Activated CD4-positive, CD25-positive, alpha-beta regulatory T cell treated with anti-CD3 and anti-CD28 coated beads, Interleukin-2, amount 50 U/mL, for 16 hours (primary cell): Measurements from ENCODE around the gene ZSWIM9.
A peak's percentile ranks its signal among the peaks of the same experiment; 100 is the strongest.

Source experiments
- DNase-seq: peaks from one replicate; pipeline ENCODE4 v3.0.0-alpha.2; 2020; ENCODE audit warnings: low read depth, low spot score

The ZSWIM9 gene

DNA sequence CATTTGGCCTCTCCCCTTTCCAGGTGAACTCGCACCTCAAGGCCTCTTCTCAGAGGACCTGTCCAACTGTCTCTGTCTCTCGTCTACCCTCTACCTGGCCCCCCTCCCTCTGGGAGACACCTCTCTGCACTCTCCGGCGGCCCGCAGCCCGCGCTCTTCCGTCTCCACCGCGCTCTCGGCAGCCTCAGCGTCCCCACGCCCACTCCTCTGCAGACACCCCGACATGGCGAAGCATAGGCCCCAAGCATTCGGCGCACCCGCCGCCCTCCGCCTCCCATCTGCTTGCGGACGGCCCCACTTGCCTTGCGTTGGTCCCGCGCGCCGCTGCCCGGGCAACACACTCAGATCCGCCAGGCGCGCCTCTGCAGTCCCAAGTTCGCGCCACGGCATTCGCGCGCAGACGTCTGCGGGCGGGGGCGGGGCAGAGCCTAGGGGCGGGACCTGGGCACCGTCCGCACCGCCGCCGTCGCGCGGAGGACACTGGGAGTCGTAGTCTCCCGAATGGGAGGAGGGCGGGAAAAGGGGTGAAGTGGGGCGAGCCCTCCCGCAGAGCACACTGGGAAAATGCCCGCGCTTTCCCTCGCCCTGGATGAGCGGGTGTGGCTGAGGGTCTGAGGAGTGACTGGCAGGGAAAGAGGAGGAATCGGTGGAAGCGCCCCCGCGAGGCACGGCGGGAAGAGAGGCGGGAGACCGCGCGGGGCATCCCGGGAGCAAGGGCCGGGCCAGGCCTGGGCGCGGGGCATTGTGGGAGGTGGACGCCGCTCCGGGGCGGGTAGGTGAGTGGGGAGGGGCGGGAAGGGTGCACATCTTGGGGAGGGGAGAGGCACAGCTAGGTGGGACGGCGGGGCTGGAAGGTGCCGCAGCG is at the start of gene ZSWIM9, which contains the start of gene LIG1:
Gene ZSWIM9 (plus strand): TSS at position 742 of the 865 bp plus-strand sequence. CDS start 1,123 bp downstream, outside the sequence.
Gene LIG1 (minus strand): TSS at position 406 of the 865 bp plus-strand sequence. CDS start 4,778 bp downstream, outside the sequence.
- peak; percentile 85 for DNase-seq

GRCh38 chr19:48121066-48121465 is 49.4 kb upstream of the ZSWIM9 start:
- DNase-seq = no peak

- DNase-seq = no peak
These were observed 48.5 kb upstream of the ZSWIM9 start for GRCh38 chr19:48121909-48122371.

GRCh38 chr19:48122421-48122820 is 48.1 kb upstream of the ZSWIM9 start:
- DNase-seq = no peak

- DNase-seq = no peak
These were observed 46.4 kb upstream of the ZSWIM9 start for GRCh38 chr19:48123907-48124651.

DNA sequence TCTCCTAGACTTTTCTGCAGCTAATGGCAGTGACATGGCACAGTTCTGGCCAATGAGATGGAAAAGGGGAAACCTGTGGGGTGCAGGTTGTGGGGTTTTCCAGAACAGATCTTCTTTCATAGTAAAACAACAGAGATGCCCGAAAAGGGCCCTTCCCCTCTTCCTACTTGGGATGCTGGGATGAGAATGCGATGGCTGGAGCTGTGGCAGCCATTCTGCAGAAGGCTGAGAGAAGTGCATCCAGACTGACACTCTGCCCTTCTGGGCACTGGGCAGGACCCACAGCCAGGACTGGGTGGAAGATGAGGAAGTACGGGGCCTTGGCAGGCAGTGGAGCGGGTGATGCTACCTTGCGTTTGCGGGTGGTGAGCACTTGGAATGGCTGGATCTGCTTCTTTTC is 42.9 kb upstream of the ZSWIM9 start:
- DNase-seq = no peak

GRCh38 chr19:48133094-48133493 is 37.4 kb upstream of the ZSWIM9 start:
- DNase-seq = no peak

DNA sequence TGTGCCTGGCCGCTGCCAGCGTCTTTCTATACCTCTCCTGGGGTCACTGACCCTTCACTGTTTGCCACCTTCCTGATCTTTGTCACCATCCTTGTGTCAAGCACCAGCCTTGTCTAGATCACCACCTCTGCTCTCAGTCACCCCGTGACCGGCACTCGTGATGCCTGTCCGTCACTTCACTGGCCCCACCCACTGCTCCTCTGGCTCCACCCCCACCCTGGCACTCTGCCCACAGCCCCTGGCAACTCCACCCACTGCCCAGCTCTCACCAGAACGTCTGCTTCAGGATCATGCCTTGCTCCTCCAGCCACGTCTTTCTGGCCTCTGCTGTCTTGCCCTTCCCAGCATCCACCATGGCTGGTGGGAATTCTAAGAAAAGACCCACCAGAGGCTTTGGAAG is 35.1 kb upstream of the ZSWIM9 start:
- DNase-seq = no peak

GRCh38 chr19:48136547-48136946 is 33.9 kb upstream of the ZSWIM9 start:
- DNase-seq = no peak

DNA sequence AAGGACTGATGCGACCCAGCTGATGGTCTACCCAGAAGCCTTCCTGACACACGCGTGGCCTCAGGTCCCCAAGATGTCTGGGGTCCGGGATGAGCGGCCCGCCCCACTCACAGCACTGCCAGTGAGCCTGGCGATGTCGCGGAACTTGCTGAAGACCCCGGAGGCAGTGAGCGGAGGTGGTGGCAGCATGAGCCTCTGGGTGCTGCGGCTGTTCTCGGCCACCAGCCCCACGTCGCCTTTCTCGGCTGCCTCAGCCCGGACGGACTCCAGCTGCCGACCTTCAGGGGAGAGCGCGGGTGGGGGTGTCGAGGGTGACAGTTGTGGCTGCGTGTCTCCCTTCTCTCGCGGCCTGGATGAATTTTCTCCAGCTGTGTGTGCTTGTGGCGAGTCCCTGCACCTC is 33.1 kb upstream of the ZSWIM9 start:
- no peak for DNase-seq

GRCh38 chr19:48139053-48139452 is 31.4 kb upstream of the ZSWIM9 start:
- no peak for DNase-seq

GRCh38 chr19:48147597-48148175 is 22.8 kb upstream of the ZSWIM9 start:
- no peak for DNase-seq

DNA sequence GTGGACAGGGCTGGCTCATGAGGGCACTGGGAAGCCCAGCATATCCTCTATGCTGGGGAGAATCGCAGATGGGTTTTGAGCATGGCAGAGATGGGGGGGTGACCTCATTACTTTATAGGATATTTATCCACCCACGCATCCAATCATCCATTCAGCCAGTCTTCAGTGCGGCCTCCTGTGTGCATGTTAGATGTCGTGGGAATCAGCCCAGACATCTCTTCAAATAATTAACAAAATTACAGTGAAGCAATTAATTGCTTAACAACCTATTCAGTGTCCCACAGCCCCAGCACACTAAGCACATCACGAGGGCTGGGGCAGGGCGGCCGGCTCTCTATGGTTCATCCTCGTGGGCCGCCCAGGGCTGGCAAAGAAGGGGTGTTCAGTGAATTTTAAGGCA is 21.9 kb upstream of the ZSWIM9 start:
- DNase-seq = no peak

DNA sequence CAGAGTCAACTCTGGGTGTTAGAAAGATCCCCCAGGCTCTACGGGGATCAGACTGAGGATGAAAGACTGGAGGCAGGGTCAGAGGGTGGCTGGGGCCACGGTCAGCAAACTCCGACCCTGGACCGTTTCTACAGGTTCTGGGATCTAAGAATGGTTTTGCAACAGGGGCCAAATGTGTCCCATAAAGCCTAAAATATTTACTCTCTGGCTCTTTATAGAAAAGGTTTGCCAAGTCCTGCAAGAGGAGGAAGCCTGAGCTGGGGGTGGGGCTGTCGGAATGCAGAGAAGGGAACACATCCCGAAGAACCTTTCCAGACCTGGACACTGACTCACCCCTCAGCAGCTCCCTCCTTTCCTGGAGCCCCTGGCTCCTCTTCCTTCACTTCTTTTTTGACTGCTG is 21.1 kb upstream of the ZSWIM9 start:
- no peak for DNase-seq

- peak; percentile 49 for DNase-seq
These were observed 17.9 kb upstream of the ZSWIM9 start for GRCh38 chr19:48152551-48152950.

DNA sequence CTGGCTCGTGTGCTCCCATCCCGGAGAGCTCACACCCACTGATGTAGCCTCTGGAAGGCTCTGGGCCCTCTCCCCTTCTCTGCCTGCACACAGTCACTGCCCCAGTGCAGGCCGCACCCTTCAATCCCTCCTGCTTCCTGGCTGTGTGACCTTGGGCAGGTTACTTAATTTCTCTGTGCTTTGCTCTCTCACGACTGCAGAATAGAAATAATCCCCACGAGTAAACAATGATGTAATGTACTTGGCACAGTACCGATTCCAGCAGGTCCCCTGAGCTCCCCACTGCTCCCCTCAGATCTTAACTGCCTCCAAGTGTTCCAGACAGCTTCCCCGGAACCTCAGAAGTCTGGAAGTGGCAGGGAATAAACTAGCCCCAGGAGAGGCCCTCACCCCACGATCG is 16.5 kb upstream of the ZSWIM9 start:
- DNase-seq = no peak

- no peak for DNase-seq
These were observed 12.2 kb upstream of the ZSWIM9 start for GRCh38 chr19:48158210-48158790.

DNA sequence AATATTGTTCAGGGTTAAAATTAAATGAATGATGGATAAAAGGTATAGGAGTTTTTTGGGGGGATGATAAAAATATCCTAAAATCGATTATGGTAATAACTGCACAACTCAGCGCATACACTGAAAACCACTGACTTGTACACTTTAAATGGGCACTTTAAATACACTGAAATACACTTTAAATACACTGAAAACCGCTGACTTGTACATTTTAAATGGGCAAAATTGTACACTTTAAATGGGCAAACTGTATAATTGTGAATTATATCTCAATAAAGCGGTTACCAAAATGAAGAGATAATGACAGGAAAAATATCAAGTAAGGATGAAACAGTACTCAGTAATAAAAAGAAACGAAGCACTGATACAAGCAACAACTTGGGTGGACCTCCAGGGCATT is 1.8 kb upstream of the ZSWIM9 start:
- no peak for DNase-seq

DNA sequence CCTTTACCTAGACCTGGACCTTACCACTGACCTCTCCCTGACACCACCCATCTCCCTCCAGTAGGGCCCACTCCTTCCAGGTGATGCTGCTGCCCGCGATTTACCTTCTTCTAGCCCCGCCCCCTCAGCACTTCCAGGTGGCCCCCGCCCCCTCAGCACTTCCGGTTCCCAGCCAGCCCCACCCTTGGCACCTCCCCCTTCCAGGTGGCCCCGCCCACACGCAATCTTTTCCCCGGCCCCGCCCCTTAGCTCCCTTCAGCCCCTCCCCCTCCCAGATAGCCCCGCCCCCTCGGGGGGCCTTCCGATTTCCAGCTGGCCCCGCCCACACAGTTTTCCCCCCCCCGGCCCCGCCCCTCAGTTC is 922 bp upstream of the ZSWIM9 start:
- DNase-seq = peak; percentile 92

GRCh38 chr19:48170817-48171347 is 402 bp downstream of the ZSWIM9 start:
- no peak for DNase-seq

- DNase-seq = no peak
These were observed 1.2 kb downstream of the ZSWIM9 start for GRCh38 chr19:48171710-48172109.
